ENCODE results near the gene ZNF581.

DNA sequence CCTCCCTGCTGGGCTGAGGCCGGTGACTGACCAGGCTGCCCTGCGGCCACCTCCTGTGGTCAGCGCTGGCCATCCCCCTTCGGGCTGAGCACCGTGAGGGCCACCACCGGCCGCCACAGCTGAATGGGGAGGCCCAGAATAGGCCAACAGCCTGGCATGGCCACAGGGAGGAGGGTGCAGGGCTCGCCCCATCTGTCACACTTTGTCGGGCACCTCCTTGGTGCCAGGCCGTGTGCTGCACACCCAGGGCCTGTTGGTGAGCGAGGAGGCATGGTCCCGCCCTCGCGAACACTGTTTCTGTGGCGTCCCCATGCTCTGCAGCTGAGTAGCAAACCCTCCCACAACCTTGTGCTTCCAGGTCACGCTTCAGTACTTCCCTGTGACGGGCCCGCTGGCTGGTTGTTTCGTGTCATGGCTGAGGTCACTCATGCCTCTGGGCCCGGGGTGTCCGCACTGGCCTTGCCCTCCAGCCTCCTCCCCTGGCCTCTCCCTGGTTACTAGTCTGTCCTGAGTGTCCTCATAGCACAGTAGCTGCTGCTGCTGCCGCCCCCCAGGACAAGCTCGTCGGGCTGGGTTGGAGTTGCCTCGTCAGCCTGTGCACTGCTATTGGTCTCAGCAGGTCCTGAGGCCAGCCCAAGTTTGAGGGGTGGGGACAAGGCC, 46.8 kb downstream of the ZNF581 start:
- no peak for TF ChIP-seq RAD21 (conservative IDR thresholded peaks at IDR 0.05)
- TF ChIP-seq, protein P1, sequence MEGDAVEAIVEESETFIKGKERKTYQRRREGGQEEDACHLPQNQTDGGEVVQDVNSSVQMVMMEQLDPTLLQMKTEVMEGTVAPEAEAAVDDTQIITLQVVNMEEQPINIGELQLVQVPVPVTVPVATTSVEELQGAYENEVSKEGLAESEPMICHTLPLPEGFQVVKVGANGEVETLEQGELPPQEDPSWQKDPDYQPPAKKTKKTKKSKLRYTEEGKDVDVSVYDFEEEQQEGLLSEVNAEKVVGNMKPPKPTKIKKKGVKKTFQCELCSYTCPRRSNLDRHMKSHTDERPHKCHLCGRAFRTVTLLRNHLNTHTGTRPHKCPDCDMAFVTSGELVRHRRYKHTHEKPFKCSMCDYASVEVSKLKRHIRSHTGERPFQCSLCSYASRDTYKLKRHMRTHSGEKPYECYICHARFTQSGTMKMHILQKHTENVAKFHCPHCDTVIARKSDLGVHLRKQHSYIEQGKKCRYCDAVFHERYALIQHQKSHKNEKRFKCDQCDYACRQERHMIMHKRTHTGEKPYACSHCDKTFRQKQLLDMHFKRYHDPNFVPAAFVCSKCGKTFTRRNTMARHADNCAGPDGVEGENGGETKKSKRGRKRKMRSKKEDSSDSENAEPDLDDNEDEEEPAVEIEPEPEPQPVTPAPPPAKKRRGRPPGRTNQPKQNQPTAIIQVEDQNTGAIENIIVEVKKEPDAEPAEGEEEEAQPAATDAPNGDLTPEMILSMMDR (IDR thresholded peaks at IDR 0.05; ENCODE audit: poor library complexity, severe bottlenecking) = no peak
- no peak for TF ChIP-seq SMC3 (conservative IDR thresholded peaks at IDR 0.05; ENCODE audit: poor library complexity)
- no peak for TF ChIP-seq POLR2AphosphoS5 (IDR thresholded peaks at IDR 0.05)
